HG03103 (cell line): ENCODE results near the gene ASS1.

ENCODE experiments used
- ATAC-seq: cut with Tn5 transposase; IDR thresholded peaks from one replicate; pipeline ENCODE4 v1.9.1; 2021; ENCODE audit warnings: low read depth; ENCODE audit not compliant: unreplicated experiment

Gene ASS1

GRCh38 chr9:130526193-130526853 is 81.6 kb downstream of the ASS1 start:
- ATAC-seq: no peak

DNA sequence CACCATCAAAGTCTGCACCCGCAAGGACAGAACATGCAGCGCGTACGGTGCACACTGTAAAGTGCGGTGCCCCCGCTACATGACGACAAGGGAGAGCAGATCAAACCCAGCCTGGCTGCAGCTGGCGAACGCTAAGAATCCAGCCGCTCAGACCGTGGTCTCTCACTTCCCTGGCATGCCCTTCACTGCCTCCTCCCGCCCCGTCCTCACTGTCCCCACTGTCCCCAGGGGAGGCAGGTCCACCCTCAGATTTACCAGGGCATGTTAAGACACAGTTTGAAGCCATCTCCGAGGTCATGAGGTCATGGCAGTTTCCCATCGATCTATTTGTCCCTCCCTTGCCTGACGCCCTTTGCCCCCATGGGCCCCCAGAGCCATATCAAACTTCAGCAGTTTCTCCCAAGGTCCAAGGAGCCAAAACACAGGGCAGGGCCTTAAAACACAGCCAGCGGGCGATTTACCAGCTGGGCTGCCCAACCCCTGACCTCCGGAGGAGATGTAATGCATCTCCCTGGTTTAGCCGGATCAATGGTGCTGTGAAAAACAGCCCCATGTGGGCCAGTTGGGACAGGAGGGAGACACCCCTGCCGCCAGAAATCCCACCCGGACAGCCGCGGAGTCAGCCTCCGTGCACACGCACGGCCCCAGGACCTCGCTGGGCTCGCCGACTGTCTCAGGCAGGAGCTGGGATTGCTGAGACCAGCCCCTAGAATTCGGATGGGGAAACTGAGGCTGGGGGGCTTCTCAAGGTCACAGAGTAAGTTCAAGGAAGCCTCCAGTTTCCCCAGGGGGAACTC is 82.3 kb downstream of the ASS1 start:
- no peak for ATAC-seq

DNA sequence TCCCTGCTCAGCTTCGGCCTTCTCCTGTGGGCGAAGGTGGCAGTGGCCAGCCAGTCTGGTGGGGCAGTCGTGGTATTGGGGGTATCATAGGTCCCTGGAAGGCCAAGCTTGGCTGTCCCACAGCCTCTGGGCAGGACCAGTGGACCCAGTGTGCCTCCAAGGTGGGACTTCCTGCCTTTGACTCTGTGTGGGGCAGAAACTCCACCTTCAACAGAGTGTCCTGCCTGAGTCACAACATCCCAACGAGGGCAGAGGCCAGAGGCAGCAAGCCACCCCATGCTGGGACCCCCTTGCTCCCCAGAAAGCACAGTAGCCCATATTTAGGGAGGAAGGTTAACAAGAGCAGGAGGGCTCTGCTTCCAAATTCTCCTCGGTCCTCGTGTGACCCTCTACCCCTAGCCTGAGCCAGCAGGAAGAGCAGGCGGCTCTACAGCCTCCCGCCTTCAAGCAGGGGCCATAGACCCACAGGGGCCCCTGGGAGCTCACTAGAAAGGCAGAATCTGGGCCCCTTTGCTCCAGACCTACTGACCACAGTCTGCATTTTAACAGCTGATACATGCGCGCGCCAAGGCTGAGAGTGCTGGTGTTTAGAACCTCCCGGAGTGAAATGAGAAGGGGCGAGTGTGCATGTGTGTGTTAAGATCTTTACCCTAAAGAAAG is 83.0 kb downstream of the ASS1 start:
- ATAC-seq: no peak

- ATAC-seq: no peak
Measured at GRCh38 chr9:130528674-130529073, 83.9 kb downstream of the ASS1 start.

DNA sequence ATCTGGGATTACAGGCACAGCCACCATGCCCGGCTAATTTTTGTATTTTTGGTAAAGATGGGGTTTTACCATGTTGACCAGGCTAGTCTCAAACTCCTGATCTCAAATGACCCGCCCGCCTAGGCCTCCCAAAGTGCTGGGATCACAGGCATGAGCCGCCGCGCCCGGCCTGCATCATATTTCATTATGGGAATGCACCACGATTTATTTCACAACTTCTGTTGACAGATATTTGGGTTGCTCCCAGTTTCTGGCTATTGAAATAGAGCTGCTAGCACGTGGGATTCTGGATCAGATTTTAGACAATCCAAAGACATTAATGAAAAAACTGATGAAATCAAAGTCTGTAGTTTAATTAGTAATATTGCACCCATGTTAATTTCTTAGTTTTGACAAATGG is 86.2 kb downstream of the ASS1 start:
- no peak for ATAC-seq

- no peak for ATAC-seq
Measured at GRCh38 chr9:130531670-130532069, 86.9 kb downstream of the ASS1 start.

DNA sequence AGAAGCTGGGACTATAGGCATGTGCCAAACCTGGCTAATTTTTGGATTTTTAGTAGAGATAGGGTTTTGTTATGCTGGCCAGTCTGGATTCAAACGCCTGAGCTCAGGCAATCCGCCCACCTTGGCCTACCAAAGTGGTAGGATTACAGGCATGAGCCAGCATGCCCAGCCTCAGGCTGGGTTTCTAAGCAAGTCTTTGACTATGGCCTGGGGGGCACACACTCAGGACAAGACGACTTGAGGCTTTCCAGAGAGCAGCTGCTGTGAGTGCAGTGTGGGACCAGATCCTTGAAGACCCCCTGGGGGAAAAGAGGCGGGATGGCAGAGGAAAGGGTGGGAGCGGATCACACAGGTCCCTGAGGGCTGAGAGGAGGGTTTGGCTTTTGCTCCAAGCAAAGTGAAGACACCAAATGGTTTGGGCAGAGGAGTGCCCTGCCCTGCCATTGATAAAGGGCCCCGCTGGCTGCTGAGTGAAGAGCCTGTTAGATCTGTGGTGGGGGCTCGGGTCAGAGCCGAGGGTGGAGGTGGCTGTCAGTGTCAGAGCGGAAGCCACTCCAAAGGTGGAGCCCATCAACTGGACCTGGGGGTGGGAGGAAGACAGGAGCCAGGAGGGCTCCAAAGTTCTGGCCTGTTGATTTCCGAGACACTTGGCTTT is 87.8 kb downstream of the ASS1 start:
- no peak for ATAC-seq

DNA sequence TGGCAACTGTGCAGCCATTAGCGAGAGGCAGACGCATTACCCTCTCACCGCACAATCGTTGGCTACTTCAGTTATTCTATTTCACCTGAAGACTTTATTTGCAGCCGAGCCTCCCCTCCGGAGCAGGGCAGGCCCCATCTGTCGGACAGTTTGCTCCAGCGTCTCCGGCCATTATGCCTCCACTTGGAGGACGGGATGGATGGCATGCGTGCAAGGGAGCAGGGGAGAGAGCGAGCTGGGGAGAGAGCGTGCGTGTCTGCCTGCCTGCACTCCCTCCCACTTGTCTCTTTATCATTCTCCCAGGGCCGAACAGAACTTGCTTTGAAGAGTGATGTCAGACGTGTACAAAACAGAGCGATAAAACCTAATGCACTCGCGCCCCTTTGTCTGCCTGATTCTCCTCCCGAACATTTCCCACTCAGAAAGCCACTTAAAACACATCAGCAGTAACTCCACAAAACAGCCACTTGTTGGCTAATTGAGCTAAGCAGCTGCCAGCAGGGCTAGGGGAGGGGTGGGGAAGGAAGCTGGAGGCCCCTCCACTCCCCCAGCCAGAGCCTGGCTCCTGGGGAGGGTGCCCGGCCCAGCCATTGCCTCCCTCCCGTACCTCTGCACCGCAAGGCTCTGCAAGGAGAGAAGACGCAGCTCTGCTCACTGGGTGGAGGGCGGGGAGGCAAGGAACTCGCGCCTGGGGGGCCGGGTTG is 91.2 kb downstream of the ASS1 start:
- no peak for ATAC-seq

GRCh38 chr9:130536701-130537107 is 91.9 kb downstream of the ASS1 start:
- no peak for ATAC-seq

- ATAC-seq: no peak
Measured at GRCh38 chr9:130537346-130538050, 92.7 kb downstream of the ASS1 start.

DNA sequence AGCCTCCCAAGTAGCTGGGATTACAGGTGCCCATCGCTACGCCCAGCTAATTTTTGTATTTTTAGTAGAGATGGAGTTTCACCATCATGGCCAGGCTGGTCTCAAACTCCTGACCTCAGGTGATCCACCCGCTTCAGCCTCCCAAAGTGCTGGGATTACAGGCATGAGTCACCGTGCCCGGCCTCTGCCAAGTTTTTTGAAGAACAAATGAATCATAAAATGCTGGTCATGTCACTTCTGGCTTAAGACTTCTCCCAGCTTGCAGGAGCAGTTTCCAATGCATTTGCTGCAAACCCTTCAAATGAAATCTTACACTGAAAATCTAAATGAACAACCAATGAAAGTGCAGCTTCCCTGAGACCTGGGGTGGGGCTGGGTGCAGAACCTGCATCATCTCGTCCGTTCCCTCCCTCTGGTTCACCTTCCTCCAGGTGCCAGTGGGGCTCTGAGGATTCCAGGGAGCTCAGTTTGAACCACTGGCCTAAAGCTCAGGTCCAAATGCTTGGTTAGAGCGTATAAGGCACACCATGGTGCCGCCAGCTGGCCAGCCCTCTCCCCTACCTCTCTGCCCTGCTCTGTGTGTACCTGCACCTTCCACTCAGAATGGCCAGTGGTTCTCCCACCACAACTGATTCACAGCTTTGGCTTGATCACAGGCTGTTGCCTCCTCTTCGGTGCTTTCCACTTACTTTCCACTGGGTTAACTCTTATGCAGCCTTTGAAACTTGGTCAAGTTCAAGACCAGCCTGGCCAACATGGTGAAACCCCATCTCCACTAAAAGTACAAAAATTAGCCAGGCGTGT is 94.9 kb downstream of the ASS1 start:
- ATAC-seq: no peak

- ATAC-seq: no peak
Measured at GRCh38 chr9:130541533-130541932, 96.8 kb downstream of the ASS1 start.

DNA sequence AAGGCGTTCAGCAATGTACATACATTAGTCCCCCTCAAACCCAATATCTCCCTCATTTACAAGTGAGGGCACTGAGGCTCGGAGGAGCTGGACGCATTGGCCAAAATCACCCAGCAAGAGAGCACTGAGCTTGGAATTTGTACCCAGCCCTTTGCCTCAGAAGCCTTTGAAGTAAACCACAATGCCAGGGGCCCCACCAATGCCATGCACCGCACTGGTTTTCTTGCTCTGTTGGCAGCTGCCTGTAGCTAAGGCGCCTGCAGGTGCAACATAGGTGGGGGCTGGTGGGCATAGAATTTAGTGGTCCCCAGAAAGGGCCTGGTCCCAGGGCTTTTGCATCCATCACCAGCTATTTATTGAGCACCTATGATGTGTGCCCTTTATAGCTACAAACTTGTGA is 97.3 kb downstream of the ASS1 start:
- ATAC-seq: no peak

DNA sequence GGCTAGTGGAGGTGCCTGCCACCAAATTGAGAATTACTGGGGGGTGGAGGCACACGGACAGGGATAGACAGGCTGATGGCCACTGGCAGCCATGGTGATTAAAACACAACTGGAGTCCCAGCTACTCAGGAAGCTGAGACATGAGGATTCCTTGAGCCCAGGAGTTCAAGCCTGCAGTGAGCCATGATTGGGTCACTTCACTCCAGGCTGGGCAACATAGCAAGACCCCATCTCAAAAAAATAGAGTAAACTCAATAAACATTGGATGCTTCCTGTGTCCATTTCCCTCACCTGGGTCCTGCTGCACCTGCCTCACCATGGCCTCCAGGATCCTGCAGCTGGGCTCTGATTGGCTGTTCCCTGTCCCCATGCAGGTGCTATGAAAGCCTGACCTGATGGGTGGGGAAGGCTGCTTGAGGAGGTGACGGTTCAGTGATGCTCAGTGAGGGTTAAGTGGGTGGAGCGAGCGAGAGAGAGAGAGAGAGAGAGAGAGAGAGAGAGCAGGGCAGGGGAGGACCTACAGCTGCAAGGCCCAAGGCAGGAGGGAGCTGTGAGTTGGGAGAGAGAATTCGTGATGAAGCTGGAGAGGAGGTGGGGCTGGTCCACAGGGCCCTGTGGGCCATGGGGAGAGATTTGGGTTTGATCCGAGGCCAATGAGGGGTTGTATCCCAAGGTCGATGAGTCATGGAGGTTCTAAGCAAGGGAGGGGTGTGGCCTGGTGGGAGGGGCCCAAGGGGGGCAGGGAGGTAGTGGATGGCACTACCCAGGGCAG is 97.9 kb downstream of the ASS1 start:
- ATAC-seq: no peak

- no peak for ATAC-seq
Measured at GRCh38 chr9:130543368-130543767, 98.6 kb downstream of the ASS1 start.

DNA sequence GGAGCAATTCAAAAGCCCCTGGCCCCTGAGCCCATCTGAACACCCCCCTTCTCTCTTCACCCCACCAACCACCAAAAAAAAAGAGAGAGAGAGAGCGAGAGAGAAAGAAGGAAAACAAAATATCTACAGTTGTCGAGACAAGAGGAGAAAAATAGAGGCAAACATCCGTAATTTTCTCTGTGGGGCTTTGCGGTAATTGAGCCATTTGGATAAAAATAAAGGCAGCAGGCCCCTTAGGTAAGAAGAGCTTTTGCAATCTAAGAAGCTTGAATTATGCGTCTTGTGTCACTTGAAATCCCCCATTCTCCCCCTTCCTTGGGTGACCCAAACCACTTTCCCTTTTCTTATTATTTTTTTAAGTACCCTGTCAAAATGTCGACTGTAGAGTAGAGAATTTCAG is 99.1 kb downstream of the ASS1 start:
- ATAC-seq: no peak

DNA sequence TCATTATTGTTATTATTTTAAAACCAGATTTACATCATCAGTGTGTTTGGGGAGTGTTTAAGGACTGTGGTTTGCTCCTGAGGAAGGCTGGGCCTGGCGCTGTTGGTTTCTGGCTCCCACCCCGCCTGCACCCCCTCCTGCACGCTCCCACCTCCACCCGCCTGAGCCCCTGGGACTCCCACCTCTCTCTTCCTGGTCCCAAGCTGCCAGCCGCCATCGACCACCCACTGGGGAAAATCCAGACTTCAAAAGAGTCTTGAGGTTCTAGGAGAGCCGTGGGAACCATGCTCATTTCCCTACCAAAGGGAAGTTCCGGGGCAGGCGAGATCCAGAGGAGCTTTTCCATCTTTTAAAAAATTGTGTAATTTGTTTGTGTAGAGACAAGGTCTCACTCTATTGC is 99.6 kb downstream of the ASS1 start:
- no peak for ATAC-seq

- no peak for ATAC-seq
Measured at GRCh38 chr9:130548103-130548502, 103.3 kb downstream of the ASS1 start.
